K562 (cell line): ENCODE results near the gene TRERF1. TPM values are rescaled to one million over a fixed set of nuclear protein-coding genes. Genes with fewer than 3 reads are reported as not detected.

Experiments
- ATAC-seq: fragments of 200-7000 bp; cut with Tn5 transposase; 3 replicates; pipeline ENCODE4 v1.9.1; 2020; ENCODE audit warnings: moderate library complexity
- BruUV-seq: library from RNA; stranded (reverse); fragments of 400-500 nt; replicated peaks from 2 replicates; lab custom pipeline; 2021; lab: Mats Ljungman, UMichigan
- CTCF ChIA-PET: fragments of 300-600 bp; formaldehyde crosslinking; extraction: SDS; loops from one replicate; lab custom pipeline; 2021; ENCODE audit warnings: low intra/inter-chr PET ratio; lab: Yijun Ruan, JAX
- POLR2A ChIA-PET: fragments of 300-600, 350-650 bp; sonication (Branson Sonifier 250); formaldehyde crosslinking; extraction: SDS; loops from one replicate; lab custom pipeline; 2021; ENCODE audit warnings: antibody characterized with exemption, inconsistent platforms; lab: Yijun Ruan, JAX
- DNase-seq, 4 experiments: peaks; one replicate each; pipeline versions ENCODE4 v3.0.0 to v3.0.0-alpha.2; 2011 to 2018; ENCODE audit warnings: low spot score in 3 of 4, mixed read lengths in 3 of 4; ENCODE audit errors: extremely low read depth in 1 of 4
- FAIRE-seq: peaks from 2 replicates; lab custom pipeline; 2011; peaks lifted over from hg19 to GRCh38; lab: Jason Lieb, UNC
- H2AFZ ChIP-seq: 2 replicates; pipeline ENCODE4 v1.6.0; 2011; ENCODE audit warnings: low read depth, low read length, control low read depth, inconsistent platforms
- H3K27ac ChIP-seq: fragments of 200-600 bp; 3 replicates; pipeline ENCODE4 v1.8.0; 2011; ENCODE audit warnings: low read depth, mild to moderate bottlenecking, control low read depth, inconsistent platforms, low read length, moderate library complexity, mixed read lengths; ENCODE audit errors: extremely low read depth
- H3K27me3 ChIP-seq, 2 experiments: fragments of 300-600 bp in 1 of 2; 2 replicates in 1 of 2; 3 replicates in 1 of 2; pipeline versions ENCODE4 v1.6.0 to v1.8.0; 2011; ENCODE audit warnings: inconsistent platforms in 2 of 2, low read length in 2 of 2, mild to moderate bottlenecking in 1 of 2, mixed read lengths in 1 of 2, moderate library complexity in 1 of 2; ENCODE audit not compliant: control insufficient read depth in 2 of 2, insufficient read depth in 2 of 2
- H3K36me3 ChIP-seq: fragments of 300-600 bp; 3 replicates; pipeline ENCODE4 v1.8.0; 2011; ENCODE audit warnings: mild to moderate bottlenecking, low read length, inconsistent platforms; ENCODE audit not compliant: control insufficient read depth, insufficient read depth
- H3K4me1 ChIP-seq, 2 experiments: fragments of 200-600 bp in 1 of 2; replicated peaks in 1 of 2; 2 replicates in 1 of 2; 3 replicates in 1 of 2; pipeline versions ENCODE4 v1.5.1 to v1.8.0; 2011; ENCODE audit warnings: inconsistent platforms in 2 of 2, low read length in 2 of 2, mild to moderate bottlenecking in 1 of 2, mixed read lengths in 1 of 2, moderate library complexity in 1 of 2; ENCODE audit not compliant: control insufficient read depth in 2 of 2, insufficient read depth in 2 of 2
- H3K4me2 ChIP-seq: 2 replicates; pipeline ENCODE4 v1.6.1; 2011; ENCODE audit warnings: low read length, control low read depth, inconsistent platforms, mixed read lengths; ENCODE audit not compliant: insufficient read depth
- H3K4me3 ChIP-seq: fragments of 200-600 bp; sonication (generic), shearing (Covaris generic); 2 replicates; pipeline ENCODE4 v1.5.1; 2016; ENCODE audit warnings: control low read depth, inconsistent platforms
- H3K79me2 ChIP-seq: fragments of 200-600 bp; 3 replicates; pipeline ENCODE4 v1.8.0; 2011; ENCODE audit warnings: low read length, inconsistent platforms; ENCODE audit not compliant: control insufficient read depth, insufficient read depth
- H3K9ac ChIP-seq, 2 experiments: 2 replicates each; pipeline versions ENCODE4 v1.6.0 to v1.6.1; 2011; ENCODE audit warnings: low read depth in 2 of 2, low read length in 2 of 2, control low read depth in 1 of 2, inconsistent platforms in 1 of 2, mild to moderate bottlenecking in 1 of 2, mixed read lengths in 1 of 2; ENCODE audit not compliant: insufficient read depth in 1 of 2
- H3K9me1 ChIP-seq: one replicate; pipeline ENCODE4 v1.6.0; 2011; ENCODE audit warnings: inconsistent platforms, mild to moderate bottlenecking, low read length, moderate library complexity; ENCODE audit not compliant: control insufficient read depth, insufficient read depth
- H3K9me3 ChIP-seq: replicated peaks from 2 replicates; pipeline ENCODE4 v1.5.1; 2011; ENCODE audit warnings: low read depth, low read length, inconsistent platforms; ENCODE audit not compliant: control insufficient read depth, insufficient read depth
- H4K20me1 ChIP-seq: replicated peaks from 2 replicates; pipeline ENCODE4 v1.6.1; 2011; ENCODE audit warnings: low read length, inconsistent platforms, mixed read lengths; ENCODE audit not compliant: control insufficient read depth, insufficient read depth
- ADNP ChIP-seq: fragments of 200-800 bp; sonication (Bioruptor generic); IDR thresholded peaks from 2 replicates; pipeline ENCODE4 v1.6.1; 2016; ENCODE audit warnings: missing genetic modification characterization, missing compliant biosample characterization
- EHMT2 ChIP-seq: fragments of 450-650 bp; IDR thresholded peaks from 2 replicates; pipeline ENCODE4 v1.6.1; 2018; ENCODE audit warnings: antibody characterized with exemption
- ERF ChIP-seq: fragments of 450-650 bp; formaldehyde crosslinking; IDR thresholded peaks from 2 replicates; pipeline ENCODE4 v1.4.0; 2020; ENCODE audit warnings: mild to moderate bottlenecking, mixed read lengths
- NONO ChIP-seq, 2 experiments: fragments of 200-400 bp in 1 of 2; fragments of 450-650 bp in 1 of 2; formaldehyde crosslinking in 1 of 2; IDR thresholded peaks; 2 replicates each; pipeline ENCODE4 v1.6.1; 2017; ENCODE audit warnings: low read depth in 2 of 2, mild to moderate bottlenecking in 2 of 2, moderate library complexity in 2 of 2, low read length in 1 of 2
- NUFIP1 ChIP-seq: fragments of 450-650 bp; IDR thresholded peaks from 2 replicates; pipeline ENCODE4 v1.6.1; 2018; ENCODE audit not compliant: partially characterized antibody
- TRIM24 ChIP-seq, 2 experiments: fragments of 450-650 bp; IDR thresholded peaks; 2 replicates each; pipeline ENCODE4 v1.6.1; 2016
- ZC3H4 ChIP-seq: sonication (generic); formaldehyde crosslinking; IDR thresholded peaks from 2 replicates; pipeline ENCODE4 v1.9.0; 2021; ENCODE audit warnings: missing genetic modification reagents, borderline replicate concordance
- ZNF212 ChIP-seq: fragments of 450-650 bp; formaldehyde crosslinking; IDR thresholded peaks from 2 replicates; pipeline ENCODE4 v1.4.0; 2020; ENCODE audit warnings: mild to moderate bottlenecking
- ZNF217 ChIP-seq: sonication (generic); formaldehyde crosslinking; IDR thresholded peaks from 2 replicates; pipeline ENCODE4 v1.8.0; 2022; ENCODE audit warnings: mild to moderate bottlenecking, missing genetic modification reagents
- ZNF436 ChIP-seq: fragments of 250-450, 450-650 bp; sonication (Bioruptor Pico); formaldehyde crosslinking; IDR thresholded peaks from 2 replicates; pipeline ENCODE4 v1.7.0; 2020; ENCODE audit warnings: mild to moderate bottlenecking
- ZNF830 ChIP-seq: fragments of 250-450 bp; sonication (Bioruptor Pico); IDR thresholded peaks from 2 replicates; pipeline ENCODE4 v1.5.0; 2021; ENCODE audit warnings: mild to moderate bottlenecking
- ZZZ3 ChIP-seq: fragments of 450-650 bp; IDR thresholded peaks from 2 replicates; pipeline ENCODE4 v1.6.1; 2016; ENCODE audit warnings: antibody characterized with exemption, mild to moderate bottlenecking, moderate library complexity
- WGBS: fragments of 100-300 bp; shearing (Covaris generic); methylation state at CpG from one replicate; pipeline ENCODE4 v1.1.6; 2016; ENCODE audit warnings: low coverage, mixed read lengths; ENCODE audit not compliant: insufficient coverage; ENCODE audit errors: missing lambda C conversion rate; 5-methylcytosine and 5-hydroxymethylcytosine counted together
- in situ Hi-C: fragments of 300-500 bp; cut with MboI; formaldehyde crosslinking; loops from 4 replicates; pipeline ENCODE4 v1.15.0; 2018; ENCODE audit warnings: inconsistent platforms, mixed read lengths
- intact Hi-C: fragments of 100-400 bp; cut with micrococcal nuclease; formaldehyde crosslinking; loops from 2 replicates; pipeline ENCODE4 v1.14.2; 2022
- polyA plus RNA-seq, 8 experiments: library from polyadenylated mRNA; depleted of rRNA in 4 of 8; stranded (reverse) in 5 of 8; unstranded in 3 of 8; fragments of >200 nt; fragmentation: Nextera tagmentation in 2 of 8; fragmentation: Illumina TruSeq in 1 of 8; extraction: Ambion mirVana in 2 of 8; extraction: Trizol in 1 of 8; gene quantifications; 2 replicates each; pipeline versions ENCODE4 v1.2.1 to v1.2.3, GENCODE V29; 2011 to 2014; ENCODE audit warnings: inconsistent platforms in 1 of 8, missing spikeins in 1 of 8
- total RNA-seq, 7 experiments: library from RNA; depleted of rRNA in 6 of 7; stranded (reverse); fragments of >200 nt in 6 of 7; fragmentation: Illumina TruSeq in 2 of 7; extraction: Trizol in 2 of 7; gene quantifications; 2 replicates each; pipeline versions ENCODE4 v1.2.1 to v1.2.3, GENCODE V29; 2011 to 2021; ENCODE audit warnings: low replicate concordance in 1 of 7
- TF ChIP-seq, protein P1 (sequence below): fragments of 450-650 bp; formaldehyde crosslinking; IDR thresholded peaks from 2 replicates; pipeline ENCODE4 v1.4.0; 2020; ENCODE audit warnings: mild to moderate bottlenecking, moderate library complexity
- TF ChIP-seq, protein P2 (sequence below): fragments of 450-650 bp; IDR thresholded peaks from 2 replicates; pipeline ENCODE4 v1.6.1; 2017; ENCODE audit warnings: antibody characterized with exemption, mild to moderate bottlenecking

TRERF1 gene
- total and polyA plus RNA-seq, 9 of the 15 experiments (the other 6 are each of a cell fraction or from before 2014, with no cell fraction given) = 0.04 to 0.20 (median 0.07) TPM; not detected in 3

- H3K4me1 ChIP-seq = peaks cover 48 to 65% of the 10 kb centered on the region in 2 experiments
- H4K20me1 ChIP-seq = no peaks in the 10 kb centered on the region
- H3K4me2 ChIP-seq = peak overlapping the region; percentile 81
- H3K9me1 ChIP-seq = no peaks in the 10 kb centered on the region
- peaks cover 7% of the 10 kb centered on the region; the same call in 2 of the 3 replicates for H3K36me3 ChIP-seq
- H3K9me3 ChIP-seq = peaks cover 6% of the 10 kb centered on the region
- H3K79me2 ChIP-seq = no peaks in the 10 kb centered on the region
- H3K27ac ChIP-seq = peak overlapping the region; percentile 83
- in situ Hi-C loops = no loop called here
- H3K9ac ChIP-seq = peak overlapping the region in 1 of 2 experiments; percentile 46; a peak in 2 of 4 replicates
- H3K4me3 ChIP-seq = no peak overlapping the region
- H2AFZ ChIP-seq = peak overlapping the region; percentile 58
- WGBS = under 1% methylated on average over 13 of the region's 13 CpGs
- peak; percentile 65 for ATAC-seq
- peak; percentile 94 for FAIRE-seq
- H3K27me3 ChIP-seq = no peaks in the 10 kb centered on the region
- intact Hi-C loops = loop anchor here (2.0 to 10.0 kb wide), 2 partner anchors 17 to 263 kb away; no protein-coding TSS in a partner anchor
- POLR2A ChIA-PET = interaction anchor here (0.7 to 1.4 kb wide), 4 partner anchors 9 to 464 kb away, joined by 3 to 4 read pairs (median 3); partner anchors contain the start of gene MRPS10
- DNase-seq = peak; percentile 89 to 95 (median 90)
- no TSS peak for BruUV-seq
- CTCF ChIA-PET = no interaction called here
- TF ChIP-seq NUFIP1 (peak; percentile 90), ZC3H4 (CRISPR knock-in tag) (no peak), ZNF830 (CRISPR knock-in tag) (no peak), ZNF217 (CRISPR knock-in tag) (0 out of 2 replicates have a peak, but pooled peaks have one; percentile 70), EHMT2 (peak; percentile 89), ERF (CRISPR knock-in tag) (no peak), ZNF436 (CRISPR knock-in tag) (no peak), TRIM24 (IDR thresholded peaks at IDR 0.05) (peak; percentile 99), ZNF212 (CRISPR knock-in tag) (no peak), ZZZ3 (0 out of 2 replicates have a peak, but pooled peaks have one; percentile 28), NONO (IDR thresholded peaks at IDR 0.05; ENCODE audit: low read depth in 2 of 2, low read length in 1 of 2) (peak in 1 of 2 experiments; percentile 94; a peak in 2 of 4 replicates), ADNP (tag) (peak; percentile 64; the same call in 1 of the 2 replicates)
- TF ChIP-seq, protein P1, sequence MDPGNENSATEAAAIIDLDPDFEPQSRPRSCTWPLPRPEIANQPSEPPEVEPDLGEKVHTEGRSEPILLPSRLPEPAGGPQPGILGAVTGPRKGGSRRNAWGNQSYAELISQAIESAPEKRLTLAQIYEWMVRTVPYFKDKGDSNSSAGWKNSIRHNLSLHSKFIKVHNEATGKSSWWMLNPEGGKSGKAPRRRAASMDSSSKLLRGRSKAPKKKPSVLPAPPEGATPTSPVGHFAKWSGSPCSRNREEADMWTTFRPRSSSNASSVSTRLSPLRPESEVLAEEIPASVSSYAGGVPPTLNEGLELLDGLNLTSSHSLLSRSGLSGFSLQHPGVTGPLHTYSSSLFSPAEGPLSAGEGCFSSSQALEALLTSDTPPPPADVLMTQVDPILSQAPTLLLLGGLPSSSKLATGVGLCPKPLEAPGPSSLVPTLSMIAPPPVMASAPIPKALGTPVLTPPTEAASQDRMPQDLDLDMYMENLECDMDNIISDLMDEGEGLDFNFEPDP (CRISPR knock-in tag) = no peak
- TF ChIP-seq, protein P2, sequence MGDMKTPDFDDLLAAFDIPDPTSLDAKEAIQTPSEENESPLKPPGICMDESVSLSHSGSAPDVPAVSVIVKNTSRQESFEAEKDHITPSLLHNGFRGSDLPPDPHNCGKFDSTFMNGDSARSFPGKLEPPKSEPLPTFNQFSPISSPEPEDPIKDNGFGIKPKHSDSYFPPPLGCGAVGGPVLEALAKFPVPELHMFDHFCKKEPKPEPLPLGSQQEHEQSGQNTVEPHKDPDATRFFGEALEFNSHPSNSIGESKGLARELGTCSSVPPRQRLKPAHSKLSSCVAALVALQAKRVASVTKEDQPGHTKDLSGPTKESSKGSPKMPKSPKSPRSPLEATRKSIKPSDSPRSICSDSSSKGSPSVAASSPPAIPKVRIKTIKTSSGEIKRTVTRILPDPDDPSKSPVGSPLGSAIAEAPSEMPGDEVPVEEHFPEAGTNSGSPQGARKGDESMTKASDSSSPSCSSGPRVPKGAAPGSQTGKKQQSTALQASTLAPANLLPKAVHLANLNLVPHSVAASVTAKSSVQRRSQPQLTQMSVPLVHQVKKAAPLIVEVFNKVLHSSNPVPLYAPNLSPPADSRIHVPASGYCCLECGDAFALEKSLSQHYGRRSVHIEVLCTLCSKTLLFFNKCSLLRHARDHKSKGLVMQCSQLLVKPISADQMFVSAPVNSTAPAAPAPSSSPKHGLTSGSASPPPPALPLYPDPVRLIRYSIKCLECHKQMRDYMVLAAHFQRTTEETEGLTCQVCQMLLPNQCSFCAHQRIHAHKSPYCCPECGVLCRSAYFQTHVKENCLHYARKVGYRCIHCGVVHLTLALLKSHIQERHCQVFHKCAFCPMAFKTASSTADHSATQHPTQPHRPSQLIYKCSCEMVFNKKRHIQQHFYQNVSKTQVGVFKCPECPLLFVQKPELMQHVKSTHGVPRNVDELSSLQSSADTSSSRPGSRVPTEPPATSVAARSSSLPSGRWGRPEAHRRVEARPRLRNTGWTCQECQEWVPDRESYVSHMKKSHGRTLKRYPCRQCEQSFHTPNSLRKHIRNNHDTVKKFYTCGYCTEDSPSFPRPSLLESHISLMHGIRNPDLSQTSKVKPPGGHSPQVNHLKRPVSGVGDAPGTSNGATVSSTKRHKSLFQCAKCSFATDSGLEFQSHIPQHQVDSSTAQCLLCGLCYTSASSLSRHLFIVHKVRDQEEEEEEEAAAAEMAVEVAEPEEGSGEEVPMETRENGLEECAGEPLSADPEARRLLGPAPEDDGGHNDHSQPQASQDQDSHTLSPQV = peak; percentile 84
Observed at GRCh38 chr6:42197555-42198362, 254.0 kb downstream of the TRERF1 start.
